ENCODE results near the gene TEDC2. TPM values are rescaled to one million over a fixed set of nuclear protein-coding genes. Genes with fewer than 3 reads are reported as not detected.

The TEDC2 gene
- total RNA-seq, 4 donors from 2014 or later: 1.5 TPM; not detected in 3

DNA sequence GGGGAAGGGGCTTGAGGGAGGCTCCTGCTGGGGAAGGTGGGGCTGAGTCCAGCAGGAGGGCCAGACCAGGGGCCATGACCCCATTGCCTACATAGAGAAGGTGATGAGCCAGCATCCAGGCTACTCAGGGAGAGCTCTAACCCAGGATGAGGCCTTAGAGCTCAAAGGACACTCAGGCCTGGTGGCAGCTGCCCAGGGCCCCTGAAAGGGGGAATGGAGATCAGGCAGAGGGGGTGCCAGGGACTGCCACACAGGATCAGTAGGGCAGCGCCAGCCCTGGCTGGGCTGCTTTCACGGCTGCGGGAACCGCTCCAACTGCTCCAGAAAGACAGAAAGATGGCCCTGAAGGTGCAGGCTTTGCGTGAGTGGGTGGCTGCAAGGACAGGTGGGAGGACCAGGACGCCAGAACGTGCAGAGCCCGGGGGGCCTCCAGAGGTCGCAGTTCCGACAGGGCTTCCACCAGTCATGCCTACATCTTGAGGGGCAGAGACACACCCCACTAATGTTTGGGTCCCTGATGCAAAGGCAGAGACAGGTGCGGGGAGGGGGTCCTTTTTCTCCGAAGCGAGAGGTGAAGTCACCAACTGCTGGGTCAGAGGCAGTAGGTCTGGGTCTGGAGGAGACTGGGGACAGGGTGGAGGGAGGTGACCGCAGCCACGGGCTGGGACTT, 53.0 kb downstream of the TEDC2 start:
- Histone ChIP-seq H3K4me1 (peaks cover 41 to 60% (median 59%) of the 10 kb centered on the region in 4 donors), H3K27ac (replicated peaks in 1 of 4) (peak overlapping the region; percentile 96 to 100 (median 99)), H3K36me3 (no peaks in the 10 kb centered on the region), H3K4me3 (peak overlapping the region; percentile 83 to 100 (median 97)), H3K9me3 (no peaks in the 10 kb centered on the region), H3K27me3 (peaks cover 0 to 5% (median 0%) of the 10 kb centered on the region in 4 donors)
- TF ChIP-seq, protein P1, sequence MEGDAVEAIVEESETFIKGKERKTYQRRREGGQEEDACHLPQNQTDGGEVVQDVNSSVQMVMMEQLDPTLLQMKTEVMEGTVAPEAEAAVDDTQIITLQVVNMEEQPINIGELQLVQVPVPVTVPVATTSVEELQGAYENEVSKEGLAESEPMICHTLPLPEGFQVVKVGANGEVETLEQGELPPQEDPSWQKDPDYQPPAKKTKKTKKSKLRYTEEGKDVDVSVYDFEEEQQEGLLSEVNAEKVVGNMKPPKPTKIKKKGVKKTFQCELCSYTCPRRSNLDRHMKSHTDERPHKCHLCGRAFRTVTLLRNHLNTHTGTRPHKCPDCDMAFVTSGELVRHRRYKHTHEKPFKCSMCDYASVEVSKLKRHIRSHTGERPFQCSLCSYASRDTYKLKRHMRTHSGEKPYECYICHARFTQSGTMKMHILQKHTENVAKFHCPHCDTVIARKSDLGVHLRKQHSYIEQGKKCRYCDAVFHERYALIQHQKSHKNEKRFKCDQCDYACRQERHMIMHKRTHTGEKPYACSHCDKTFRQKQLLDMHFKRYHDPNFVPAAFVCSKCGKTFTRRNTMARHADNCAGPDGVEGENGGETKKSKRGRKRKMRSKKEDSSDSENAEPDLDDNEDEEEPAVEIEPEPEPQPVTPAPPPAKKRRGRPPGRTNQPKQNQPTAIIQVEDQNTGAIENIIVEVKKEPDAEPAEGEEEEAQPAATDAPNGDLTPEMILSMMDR (IDR thresholded peaks at IDR 0.05): no peak
- TF ChIP-seq EP300 (IDR thresholded peaks at IDR 0.05): no peak
- WGBS: 56% methylated on average over 13 of the region's 15 CpGs
- DNase-seq (ENCODE audit: extremely low spot score): no peak
- intact Hi-C loops (cut with DNase I): no loop called here

- Histone ChIP-seq H3K27me3 (peaks cover 0 to 5% (median 0%) of the 10 kb centered on the region in 4 donors), H3K4me3 (peak within 1 kb of the TSS; percentile 83 to 100 (median 97)), H3K36me3 (no peaks in the 10 kb centered on the region), H3K9me3 (no peaks in the 10 kb centered on the region), H3K27ac (replicated peaks in 1 of 4) (peak within 1 kb of the TSS; percentile 96 to 100 (median 99)), H3K4me1 (peaks cover 49 to 68% (median 67%) of the 10 kb centered on the region in 4 donors)
- TF ChIP-seq POLR2AphosphoS5 (IDR thresholded peaks at IDR 0.05) (peak; percentile 81 to 97), EP300 (IDR thresholded peaks at IDR 0.05) (no peak), POLR2A (IDR thresholded peaks at IDR 0.05; ENCODE audit: low read depth) (peak; percentile 80)
- TF ChIP-seq, protein P1 (IDR thresholded peaks at IDR 0.05): peak in 1 of 3 experiments; percentile 19
- peak; percentile 98 for DNase-seq (ENCODE audit: extremely low spot score)
- intact Hi-C loops (cut with DNase I): no loop called here
- 3% methylated on average over 23 of the region's 122 CpGs for WGBS
Measured at GRCh38 chr16:2513405-2514332, 53.8 kb downstream of the TEDC2 start, which contains the start of gene ATP6V0C. Gene ATP6V0C, plus strand, starts transcription at chr16:2513952. Its CDS starts 152 bp downstream, at chr16:2514104.

Small RNA genes lying within 50 kb of the gene (small RNA-seq; reads per million reads assigned to genes)
- 0 reads per million in 3 donors for gene MIR6768

Other genes with a start within 250 kb of the TEDC2 start
- 1 to 10 TPM; 1.2 to 6.8 (median 5.7) TPM for gene BRICD5, start 249.2 kb upstream of the TEDC2 start, total RNA-seq
- gene PGP, start 245.3 kb upstream of the TEDC2 start, total RNA-seq: 10 to 100 TPM in 3 of 4 donors, 1 to 10 TPM in 1; 8.9 to 20.0 (median 13.7) TPM
- 10 to 100 TPM; 19.1 to 39.7 (median 28.5) TPM for gene E4F1, start 236.5 kb upstream of the TEDC2 start, total RNA-seq
- under 1 TPM; 0.50 to 0.86 (median 0.67) TPM for gene DNASE1L2, start 223.7 kb upstream of the TEDC2 start, total RNA-seq
- 100 to 1,000 TPM in 1 of 4 donors, 10 to 100 TPM in 3; 51.9 to 115 (median 86.6) TPM for gene ECI1, start 208.5 kb upstream of the TEDC2 start, total RNA-seq
- gene RNPS1, start 192.0 kb upstream of the TEDC2 start, total RNA-seq: 100 to 1,000 TPM; 114 to 179 (median 151) TPM
- 10 to 100 TPM; 10.4 to 30.7 (median 18.1) TPM for gene ABCA3, start 119.4 kb upstream of the TEDC2 start, total RNA-seq
- gene CCNF, start 30.7 kb upstream of the TEDC2 start, total RNA-seq: 1 to 10 TPM in 3 of 4 donors, under 1 TPM in 1; 0.83 to 2.5 (median 1.5) TPM
- under 1 TPM in 3 of 4 donors, not detected in 1; 0.19 to 0.42 (median 0.29) TPM for gene NTN3, start 11.2 kb downstream of the TEDC2 start, total RNA-seq
- 10 to 100 TPM in 2 of 4 donors, 1 to 10 TPM in 2; 7.0 to 14.1 (median 11.5) TPM for gene TBC1D24, start 15.0 kb downstream of the TEDC2 start, total RNA-seq
- gene ATP6V0C, start 53.8 kb downstream of the TEDC2 start, total RNA-seq: 10 to 100 TPM; 42.8 to 85.0 (median 69.0) TPM
- gene AMDHD2, start 60.3 kb downstream of the TEDC2 start, total RNA-seq: 10 to 100 TPM; 20.0 to 33.2 (median 26.4) TPM
- gene CEMP1, start 71.3 kb downstream of the TEDC2 start, total RNA-seq: not detected
- gene PDPK1, start 77.9 kb downstream of the TEDC2 start, total RNA-seq: 10 to 100 TPM; 28.3 to 45.7 (median 35.0) TPM
- gene KCTD5, start 222.4 kb downstream of the TEDC2 start, total RNA-seq: 10 to 100 TPM in 3 of 4 donors, 1 to 10 TPM in 1; 9.1 to 22.1 (median 15.7) TPM

Measured in esophagus muscularis mucosa (tissue), 4 donors.